Hindlimb muscle (tissue), 1 donor: ENCODE data around the gene SHMT2. TPM values are rescaled to one million over a fixed set of nuclear protein-coding genes. Genes with fewer than 3 reads are reported as not detected.

Experiments used
- DNase-seq: peaks from one replicate; pipeline ENCODE4 v3.0.0-alpha.2; 2013
- polyA plus RNA-seq: library from polyadenylated mRNA; unstranded; fragments of 120-200 nt; gene quantifications from one replicate; pipeline ENCODE4 v1.2.1, GENCODE V29; 2013; ENCODE audit not compliant: insufficient read length

SHMT2 gene
- polyA plus RNA-seq, 1 donor, result 65.1 TPM

DNA sequence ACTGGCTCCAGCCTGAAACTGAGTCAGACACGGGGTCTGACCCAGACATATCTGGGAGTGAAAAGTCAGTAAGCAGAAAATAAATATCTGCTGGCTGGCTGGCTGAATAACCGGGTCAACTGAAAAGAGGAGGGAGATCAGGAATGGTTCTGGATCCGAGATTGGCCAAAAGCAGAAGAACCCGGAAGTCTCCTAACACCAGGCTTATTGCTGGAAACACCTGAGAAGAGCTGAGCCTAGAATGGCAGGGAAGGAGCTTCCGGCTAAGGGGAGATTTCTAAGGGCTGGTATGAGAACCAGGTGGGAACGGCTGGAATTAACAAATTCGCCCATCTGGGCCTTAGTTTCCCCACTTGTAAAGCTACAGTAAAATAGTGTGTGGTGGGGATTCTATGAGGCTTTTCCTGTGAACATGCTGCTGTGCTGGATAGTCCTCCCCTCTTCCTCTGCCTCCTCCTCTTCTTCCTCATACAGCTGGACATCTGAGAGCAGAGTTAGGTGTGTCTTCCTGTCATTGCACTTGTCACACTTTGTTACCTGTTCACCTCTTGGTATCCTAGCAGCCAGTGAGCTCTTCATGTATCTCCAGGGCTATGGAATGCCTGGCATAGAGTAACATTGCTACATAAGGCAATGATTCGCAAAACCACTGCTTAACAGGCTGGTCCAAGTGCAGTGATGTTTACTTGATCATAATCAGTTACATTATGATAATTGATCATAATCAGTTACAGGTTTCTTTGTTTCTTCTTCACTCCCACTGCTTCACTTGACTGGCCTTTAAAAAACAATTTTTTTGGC lies 2.0 kb upstream of the SHMT2 start:
- no peak for DNase-seq

DNA sequence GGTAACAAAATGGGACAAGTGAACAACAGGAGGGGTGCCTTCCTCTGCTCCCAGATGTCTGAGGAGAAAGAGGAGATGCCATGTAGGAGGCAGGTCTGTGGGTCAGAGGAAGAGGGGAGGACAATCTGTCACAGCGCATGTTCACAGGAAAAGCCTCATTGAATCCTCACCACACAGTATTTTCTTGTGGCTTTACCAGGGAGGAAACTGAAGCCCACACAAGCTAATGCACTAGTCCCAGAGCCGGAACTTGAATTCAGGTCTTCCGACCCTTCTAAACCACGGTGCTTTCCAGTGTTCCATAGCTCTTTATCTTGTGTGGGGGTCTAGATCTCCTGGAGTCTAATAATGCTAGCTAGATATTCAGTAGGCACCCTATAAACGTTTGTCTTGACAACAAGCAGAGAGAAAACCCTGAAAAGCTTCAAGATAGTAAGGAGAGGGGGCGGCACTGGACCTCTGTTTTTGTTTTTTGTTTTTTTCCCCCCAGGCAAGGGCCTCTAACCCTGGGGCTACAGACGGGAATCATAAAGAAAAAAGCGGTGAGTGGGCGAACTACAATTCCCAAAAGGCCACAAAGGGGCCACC lies 371 bp upstream of the SHMT2 start:
- DNase-seq, result no peak

DNA sequence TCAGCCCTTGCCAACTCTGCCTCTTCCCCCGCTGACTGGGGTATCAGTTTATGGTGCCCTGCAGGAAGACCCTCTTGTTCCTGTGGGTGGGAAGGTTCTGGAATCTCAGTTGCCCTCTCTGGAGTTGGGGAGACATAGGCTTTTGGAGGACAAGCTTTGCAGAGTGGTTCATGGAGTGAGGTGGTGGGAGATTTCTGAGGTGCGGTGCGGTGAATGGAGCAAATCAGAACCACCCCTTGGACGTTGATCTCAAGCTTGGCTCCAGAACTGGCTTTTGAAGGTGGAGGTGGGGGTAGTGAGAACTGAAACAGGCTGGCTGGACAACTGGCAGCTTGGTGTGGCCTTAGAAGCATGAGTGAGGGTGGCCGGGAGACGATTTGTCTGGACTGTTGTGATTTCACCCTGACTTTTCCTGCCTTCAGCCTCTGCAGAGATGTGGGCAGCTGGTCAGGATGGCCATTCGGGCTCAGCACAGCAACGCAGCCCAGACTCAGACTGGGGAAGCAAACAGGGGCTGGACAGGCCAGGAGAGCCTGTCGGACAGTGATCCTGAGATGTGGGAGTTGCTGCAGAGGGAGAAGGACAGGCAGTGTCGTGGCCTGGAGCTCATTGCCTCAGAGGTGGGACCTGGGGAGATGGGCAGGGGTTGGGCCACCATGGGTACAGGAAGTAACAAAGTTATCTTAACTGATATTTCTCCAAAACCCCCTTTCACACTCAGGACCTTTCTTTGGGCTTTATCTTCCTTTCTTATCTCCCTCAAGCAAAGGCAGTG lies 1.1 kb downstream of the SHMT2 start:
- no peak for DNase-seq

DNA sequence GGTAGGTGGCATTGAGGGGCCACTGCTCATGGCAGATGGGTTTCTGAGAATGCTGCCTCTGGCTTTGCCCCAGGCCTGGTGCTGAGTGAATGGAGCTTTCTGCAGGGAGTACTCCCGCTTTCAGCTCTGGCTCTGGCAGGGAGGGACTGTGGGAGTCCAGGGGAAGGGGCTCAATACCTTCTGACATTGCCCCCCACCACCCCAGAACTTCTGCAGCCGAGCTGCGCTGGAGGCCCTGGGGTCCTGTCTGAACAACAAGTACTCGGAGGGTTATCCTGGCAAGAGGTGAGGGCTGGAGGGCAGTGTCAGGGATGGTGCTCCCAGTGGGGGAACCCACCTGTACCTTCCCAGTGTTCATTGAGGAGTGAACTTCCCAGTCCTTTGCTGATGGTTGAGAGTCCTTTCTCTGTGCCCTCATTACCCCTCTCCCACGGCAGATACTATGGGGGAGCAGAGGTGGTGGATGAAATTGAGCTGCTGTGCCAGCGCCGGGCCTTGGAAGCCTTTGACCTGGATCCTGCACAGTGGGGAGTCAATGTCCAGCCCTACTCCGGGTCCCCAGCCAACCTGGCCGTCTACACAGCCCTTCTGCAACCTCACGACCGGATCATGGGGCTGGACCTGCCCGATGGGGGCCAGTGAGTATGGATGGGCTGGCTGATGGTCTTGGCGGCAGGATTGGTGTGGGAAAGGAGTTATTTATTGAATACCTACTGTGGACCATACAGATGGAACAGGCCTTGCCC lies 1.9 kb downstream of the SHMT2 start:
- DNase-seq, result no peak

DNA sequence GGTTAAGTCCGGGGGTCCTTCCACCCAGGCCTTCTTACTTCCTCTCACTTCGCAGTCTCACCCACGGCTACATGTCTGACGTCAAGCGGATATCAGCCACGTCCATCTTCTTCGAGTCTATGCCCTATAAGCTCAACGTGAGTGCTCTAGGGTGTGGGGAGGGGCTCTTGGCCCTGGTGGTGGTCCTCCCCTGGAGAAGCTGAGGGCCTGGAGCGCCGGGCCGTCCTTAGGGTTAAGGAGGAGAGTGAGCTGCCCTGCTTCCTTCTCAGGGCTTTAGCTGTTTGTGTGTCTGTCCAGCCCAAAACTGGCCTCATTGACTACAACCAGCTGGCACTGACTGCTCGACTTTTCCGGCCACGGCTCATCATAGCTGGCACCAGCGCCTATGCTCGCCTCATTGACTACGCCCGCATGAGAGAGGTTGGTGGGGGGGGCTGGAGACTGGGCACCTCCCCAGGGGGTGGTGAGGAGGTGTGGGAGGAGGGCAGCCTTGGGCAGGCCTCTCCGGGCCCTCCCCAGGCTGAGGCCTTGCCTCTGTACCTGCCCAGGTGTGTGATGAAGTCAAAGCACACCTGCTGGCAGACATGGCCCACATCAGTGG lies 2.7 kb downstream of the SHMT2 start:
- DNase-seq, result no peak

DNA sequence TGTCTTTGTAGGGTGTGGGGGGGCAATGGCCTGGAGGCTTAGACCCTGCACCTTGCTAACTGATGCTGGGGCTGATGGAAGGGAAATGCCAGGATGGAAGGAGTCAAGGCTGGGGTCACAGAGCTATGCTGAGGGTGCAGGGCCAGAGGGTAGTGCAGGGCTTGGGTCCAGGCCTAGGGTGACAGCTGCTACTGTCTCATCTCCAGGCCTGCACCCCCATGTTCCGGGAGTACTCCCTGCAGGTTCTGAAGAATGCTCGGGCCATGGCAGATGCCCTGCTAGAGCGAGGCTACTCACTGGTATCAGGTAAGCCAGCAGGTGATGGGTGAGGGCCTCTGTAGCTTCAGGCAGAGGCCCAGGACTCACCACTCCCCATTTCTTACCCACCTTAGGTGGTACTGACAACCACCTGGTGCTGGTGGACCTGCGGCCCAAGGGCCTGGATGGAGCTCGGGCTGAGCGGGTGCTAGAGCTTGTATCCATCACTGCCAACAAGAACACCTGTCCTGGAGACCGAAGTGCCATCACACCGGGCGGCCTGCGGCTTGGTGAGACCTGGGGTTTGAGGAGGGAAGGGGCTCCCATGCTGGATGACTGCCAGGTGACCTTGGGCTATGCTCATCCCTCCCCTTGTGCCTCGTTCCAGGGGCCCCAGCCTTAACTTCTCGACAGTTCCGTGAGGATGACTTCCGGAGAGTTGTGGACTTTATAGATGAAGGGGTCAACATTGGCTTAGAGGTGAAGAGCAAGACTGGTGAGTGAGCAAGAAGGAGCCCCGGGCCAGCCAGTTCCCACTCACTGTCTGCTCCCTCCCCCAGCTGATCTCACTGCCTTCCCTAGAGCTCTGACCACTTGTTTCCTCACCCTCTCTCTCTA lies 4.1 kb downstream of the SHMT2 start:
- DNase-seq, result no peak

DNA sequence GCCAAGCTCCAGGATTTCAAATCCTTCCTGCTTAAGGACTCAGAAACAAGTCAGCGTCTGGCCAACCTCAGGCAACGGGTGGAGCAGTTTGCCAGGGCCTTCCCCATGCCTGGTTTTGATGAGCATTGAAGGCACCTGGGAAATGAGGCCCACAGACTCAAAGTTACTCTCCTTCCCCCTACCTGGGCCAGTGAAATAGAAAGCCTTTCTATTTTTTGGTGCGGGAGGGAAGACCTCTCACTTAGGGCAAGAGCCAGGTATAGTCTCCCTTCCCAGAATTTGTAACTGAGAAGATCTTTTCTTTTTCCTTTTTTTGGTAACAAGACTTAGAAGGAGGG lies 4.7 kb downstream of the SHMT2 start:
- DNase-seq, result no peak

DNA sequence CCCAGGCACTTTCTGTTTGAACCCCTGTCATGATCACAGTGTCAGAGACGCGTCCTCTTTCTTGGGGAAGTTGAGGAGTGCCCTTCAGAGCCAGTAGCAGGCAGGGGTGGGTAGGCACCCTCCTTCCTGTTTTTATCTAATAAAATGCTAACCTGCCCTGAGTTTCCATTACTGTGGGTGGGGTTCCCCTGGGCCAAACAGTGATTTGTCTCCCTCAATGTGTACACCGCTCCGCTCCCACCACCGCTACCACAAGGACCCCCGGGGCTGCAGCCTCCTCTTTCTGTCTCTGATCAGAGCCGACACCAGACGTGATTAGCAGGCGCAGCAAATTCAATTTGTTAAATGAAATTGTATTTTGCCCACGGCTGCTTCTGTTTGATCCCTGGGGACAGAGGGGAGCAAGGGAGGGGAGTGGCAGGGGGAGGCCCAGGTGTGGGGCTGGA lies 5.1 kb downstream of the SHMT2 start:
- DNase-seq, result no peak

DNA sequence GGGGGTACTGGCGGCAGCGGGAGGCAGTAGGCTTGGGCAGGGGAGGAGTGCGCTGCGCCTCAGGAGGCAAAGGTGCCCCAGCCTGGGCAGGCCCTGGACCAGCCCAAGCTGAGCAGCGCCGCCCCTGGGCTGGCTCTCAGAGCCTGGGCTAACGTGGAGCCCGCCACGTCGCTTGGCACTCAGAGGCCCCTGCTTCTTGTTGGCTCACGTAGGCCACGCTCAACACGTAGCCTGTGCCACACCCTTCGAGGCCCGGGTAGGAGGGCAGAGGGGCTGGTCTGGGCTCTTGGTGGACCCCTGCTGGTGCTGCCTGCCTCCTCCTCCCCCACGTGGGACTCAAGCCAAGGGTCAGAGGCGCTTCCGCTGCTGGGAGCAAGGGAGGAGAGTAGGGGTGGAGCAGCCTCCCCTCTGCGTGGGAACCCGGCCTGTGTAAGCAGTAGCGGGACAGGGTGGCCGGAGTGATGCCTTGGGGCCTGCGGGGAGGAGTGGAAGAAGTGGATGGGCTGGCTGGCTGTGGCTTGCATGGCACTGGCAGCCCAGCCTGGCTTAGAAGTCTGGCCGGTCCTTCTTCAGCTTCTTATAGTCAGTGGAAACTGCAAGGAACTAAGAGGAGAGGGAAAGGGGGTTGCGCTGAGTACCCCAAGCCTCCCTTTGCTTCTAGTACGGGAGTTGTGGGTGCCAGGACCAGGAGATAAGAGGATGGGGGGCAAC lies 5.7 kb downstream of the SHMT2 start:
- DNase-seq, result no peak

DNA sequence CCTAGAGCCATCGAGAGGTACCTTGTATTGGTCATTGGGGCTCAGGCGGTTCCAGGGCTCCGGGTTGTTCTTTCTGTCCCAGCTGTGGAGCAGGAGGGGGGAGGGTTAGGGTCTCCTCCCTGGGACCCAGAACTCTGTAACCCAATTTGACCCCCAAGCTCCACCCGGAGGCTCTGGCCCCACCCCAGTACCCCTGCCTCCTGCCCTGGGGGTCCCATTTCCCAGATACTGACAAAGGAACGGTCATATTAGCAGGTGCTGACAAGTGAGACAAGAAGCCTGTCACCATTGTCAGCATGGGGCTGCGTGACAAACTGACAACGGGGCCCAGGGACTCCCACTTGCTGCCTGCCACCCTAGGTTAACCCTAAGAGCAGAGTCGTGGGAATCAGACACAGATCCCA lies 6.2 kb downstream of the SHMT2 start:
- DNase-seq, result no peak

DNA sequence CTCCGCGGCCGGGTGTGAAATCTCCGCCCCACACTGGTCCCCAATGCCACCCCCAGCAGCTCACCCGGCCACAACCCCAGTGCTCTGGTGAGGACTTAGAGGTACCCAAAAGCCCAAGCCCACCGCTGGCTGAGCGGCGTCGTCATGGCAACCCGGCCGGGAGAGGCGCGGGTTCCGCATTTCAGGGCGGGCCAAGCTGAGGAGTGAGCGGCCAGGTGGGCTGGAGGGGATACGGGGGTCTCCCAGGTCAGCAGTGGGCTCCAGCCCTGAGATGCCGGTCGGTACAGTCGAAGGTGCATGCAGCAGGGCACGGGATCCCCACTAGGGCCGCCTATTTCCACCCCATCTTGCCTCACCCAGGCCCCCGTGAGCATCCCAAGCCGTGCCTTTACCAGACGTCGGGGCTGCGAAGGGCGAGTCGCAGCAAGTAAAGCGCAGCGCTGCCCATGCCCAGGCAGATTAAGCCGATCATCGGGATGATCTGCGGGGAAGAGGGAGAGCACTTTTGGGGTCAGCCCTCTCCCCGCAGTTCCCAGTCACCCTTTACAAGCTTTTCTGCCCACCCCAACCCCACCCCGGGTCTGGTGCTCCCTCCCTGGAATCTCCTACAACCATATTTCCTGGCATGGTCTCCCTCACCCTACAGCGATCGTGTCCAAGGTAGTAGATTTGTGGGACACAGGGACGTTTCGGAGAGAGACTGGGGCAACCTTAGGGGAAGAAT lies 6.9 kb downstream of the SHMT2 start:
- no peak for DNase-seq

DNA sequence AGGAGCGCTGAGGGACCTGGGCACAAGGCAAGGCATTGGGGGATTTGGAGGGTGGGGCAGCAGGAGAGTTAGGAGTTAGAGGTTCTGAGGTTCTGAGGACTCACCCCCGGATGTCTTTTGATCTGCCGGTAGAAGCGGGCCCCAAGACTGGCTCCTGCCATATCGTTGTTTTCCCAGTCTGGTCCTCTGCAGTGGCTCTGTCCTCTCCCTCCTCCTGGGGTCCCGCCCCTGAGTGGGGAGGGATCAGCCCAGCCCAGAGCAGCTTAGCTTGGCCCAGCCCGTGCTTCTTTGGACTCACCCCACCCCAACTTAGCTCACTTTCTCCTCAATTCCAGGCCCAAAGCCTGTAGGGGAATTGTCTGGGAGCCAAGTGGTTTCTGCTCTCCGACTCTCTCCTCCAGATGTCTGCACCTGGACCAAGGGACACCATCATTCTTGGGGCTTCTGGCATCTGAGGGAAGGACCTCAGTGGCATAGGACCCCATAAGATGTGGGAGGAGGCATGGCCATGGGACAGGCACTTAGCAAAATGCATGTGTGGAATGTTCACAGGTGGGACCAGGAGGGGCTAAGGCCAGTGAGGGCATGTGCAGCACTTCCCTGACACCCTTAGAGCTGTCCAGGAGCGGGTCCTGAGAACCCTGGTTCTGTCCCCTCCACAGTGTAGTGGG lies 7.5 kb downstream of the SHMT2 start:
- no peak for DNase-seq

DNA sequence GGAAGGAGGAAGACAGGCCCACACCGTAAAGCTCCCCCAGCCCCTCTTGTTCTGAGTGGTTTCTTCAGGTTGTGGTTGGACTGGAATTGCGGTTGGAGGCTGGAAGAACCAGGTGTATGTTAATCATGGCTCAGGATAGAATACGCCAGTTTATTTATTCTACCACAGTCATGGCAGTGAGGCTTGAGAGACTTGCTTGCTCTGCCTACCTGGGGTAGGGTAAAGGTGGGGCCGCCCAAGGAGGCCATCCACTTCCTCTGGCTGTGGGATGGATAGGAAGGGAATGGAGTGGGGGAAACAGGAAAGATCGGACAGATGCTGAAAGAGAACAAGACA lies 8.1 kb downstream of the SHMT2 start:
- no peak for DNase-seq

DNA sequence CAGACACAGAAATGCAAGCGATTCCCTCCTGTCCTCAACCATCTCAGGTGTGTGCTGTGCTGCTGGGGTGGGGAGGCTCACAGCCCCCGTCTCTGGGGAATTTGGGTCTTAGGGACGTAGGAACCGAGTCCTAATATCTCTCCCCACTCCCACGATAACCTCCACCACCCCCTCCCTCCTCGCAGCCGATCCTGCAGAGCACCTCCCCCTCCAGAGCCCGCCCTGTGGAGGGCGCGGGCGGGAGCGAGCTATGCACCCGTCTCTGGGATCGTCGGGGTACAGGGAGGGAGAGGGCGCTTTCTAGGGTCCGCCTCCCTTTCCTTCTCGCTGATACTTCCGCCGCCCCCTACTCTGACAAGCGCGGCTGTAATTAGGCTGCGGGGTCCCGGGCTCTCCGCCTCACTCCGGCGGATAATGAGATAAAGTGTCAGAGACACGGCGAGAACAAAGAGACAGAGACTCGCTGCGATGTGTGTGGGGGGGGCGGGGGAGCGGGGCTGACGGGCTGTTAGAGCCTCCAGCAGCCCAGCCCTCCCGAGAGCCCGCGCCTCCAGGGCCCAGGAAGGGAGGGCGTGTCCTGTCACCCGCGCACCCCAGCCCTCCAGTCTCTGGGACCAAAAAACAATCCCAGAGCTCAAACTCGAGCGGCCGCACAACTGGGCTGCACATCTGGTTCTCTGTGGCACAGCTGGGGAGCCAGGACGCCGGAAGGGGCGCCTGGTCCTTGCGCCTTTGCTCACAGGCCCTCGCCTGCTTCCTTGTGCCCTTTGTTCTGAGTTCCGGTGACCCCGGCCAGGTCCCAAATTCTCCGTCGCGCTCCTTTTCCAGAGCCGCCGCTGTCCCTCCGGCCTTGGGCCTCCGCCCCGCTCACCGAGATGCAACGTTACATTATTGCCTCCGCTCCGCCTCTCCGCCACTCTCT lies 8.7 kb downstream of the SHMT2 start:
- DNase-seq, result no peak

DNA sequence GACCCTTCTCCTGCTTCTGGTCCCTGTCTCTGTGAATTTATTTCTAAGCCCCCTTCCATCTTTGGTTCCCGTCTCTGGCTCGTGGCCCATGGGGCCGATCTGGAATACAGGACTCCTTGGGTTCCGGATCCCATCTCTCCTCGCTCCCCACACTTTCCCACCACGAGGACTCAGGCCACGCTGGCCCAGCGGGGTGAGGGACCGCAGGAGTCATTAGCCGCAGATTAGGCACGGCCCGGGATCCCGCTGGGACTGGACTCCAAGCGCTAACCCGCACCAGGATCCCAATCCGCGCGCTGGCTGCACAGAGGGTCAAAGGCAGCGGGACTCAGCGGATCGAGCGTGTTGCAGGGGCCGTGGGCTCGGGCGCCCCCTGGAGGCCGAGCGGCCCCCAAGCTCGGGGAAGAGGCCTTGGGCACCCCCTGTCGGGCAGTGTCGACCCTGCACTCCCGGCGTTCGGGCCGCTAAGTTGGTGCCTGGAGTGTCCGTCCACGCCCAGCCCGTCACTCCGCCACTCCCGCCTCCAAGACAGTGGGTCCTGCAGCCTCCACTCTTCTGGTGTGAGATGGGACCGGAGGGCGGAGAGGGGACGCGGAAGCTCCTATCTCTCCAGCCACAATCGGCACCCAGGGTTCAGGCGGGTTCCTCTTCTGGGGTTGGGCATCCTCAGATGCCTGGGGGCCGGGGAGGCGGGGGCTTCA lies 9.5 kb downstream of the SHMT2 start:
- peak; percentile 91 for DNase-seq

DNA sequence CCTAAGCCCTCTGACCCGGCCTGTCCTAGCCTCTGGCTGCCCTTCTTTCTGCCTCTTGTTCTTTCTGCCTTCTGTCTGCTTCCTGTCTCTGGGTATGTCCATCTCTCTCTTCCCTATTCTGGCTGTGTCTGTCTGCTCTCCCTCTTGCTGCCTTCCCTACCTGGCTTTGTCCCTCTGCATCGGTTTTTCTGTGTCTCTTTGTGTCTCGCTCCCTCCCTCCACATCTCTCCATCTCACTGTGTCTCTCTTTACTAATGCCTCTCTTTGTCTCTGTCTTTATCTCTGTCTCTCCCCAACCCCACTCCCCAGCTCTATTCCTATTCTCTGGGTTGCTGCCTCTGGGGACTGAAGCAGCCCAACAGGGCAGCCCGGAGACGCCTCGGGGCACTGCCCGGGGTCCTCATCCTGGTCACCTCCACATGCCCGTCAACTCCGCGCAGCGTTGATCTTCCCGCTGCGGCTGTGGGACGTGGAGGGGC lies 10.1 kb downstream of the SHMT2 start:
- DNase-seq, result no peak

DNA sequence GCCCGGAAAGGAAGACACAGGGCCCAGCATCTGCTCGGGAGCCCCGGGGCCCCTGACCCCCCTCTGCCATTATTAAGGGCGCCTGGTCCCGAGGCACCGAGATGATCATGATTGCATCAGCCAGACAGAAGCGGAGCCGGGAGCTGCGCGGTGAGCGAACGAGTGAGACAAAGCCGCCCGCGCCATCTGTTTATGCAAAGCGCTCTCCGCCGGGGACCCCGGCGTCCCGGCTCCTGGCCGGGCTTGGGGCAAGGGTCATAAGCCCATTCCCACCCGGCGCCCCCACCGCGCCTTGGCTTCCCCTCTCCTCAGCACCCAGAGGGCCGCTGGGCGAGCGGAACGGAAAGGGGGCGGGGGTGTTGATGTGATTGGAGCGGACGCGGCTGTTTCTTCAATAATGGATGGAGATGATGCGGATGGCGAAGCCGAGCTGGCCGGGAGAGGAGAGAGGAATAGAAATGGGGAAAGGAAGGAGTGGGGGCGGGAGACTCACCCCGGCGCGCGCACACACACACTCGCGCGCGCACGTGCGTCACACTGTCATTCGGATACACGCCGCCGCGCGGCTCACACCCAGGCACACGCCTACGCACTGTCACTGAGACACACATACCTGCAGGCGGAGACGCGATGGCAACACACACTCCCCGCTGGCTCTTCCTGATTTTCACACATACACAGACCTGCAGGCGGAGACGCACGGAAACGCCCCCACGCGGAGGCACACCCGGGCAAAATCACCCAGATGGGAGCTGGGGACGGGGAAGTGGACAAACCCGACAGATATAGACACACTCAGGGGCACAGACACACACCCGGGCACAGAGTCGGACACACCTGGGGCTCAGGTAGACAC lies 10.8 kb downstream of the SHMT2 start:
- peak; percentile 59 for DNase-seq
